GM18499 (cell line): ENCODE results near the gene RBMS2.
"Not testable (repeated sequence)": the region's sequence is repeated elsewhere in the genome, so short reads cannot be mapped to it uniquely, and the experiment has no call there.

Experiments
- ATAC-seq: cut with Tn5 transposase; IDR thresholded peaks from one replicate; pipeline ENCODE4 v1.9.1; 2021; ENCODE audit warnings: moderate number of reproducible peaks; ENCODE audit not compliant: insufficient read depth, unreplicated experiment

The RBMS2 gene

GRCh38 chr12:56574210-56574609 is 52.6 kb downstream of the RBMS2 start:
- no peak for ATAC-seq

- ATAC-seq = not testable (repeated sequence)
Measured at GRCh38 chr12:56577248-56577647, 55.6 kb downstream of the RBMS2 start.

- ATAC-seq = no peak
Measured at GRCh38 chr12:56578983-56579546, 57.4 kb downstream of the RBMS2 start.

GRCh38 chr12:56581418-56582145 is 60.0 kb downstream of the RBMS2 start:
- no peak for ATAC-seq

GRCh38 chr12:56585098-56585497 is 63.5 kb downstream of the RBMS2 start:
- ATAC-seq = no peak

GRCh38 chr12:56589783-56590182 is 68.2 kb downstream of the RBMS2 start:
- ATAC-seq = no peak

- no peak for ATAC-seq
Measured at GRCh38 chr12:56590237-56590830, 68.7 kb downstream of the RBMS2 start.

GRCh38 chr12:56591126-56591525 is 69.5 kb downstream of the RBMS2 start:
- ATAC-seq = no peak

GRCh38 chr12:56591961-56592360 is 70.3 kb downstream of the RBMS2 start:
- no peak for ATAC-seq

GRCh38 chr12:56593909-56594621 is 72.4 kb downstream of the RBMS2 start:
- ATAC-seq = no peak

- no peak for ATAC-seq
Measured at GRCh38 chr12:56596815-56597214, 75.2 kb downstream of the RBMS2 start.

GRCh38 chr12:56599041-56599440 is 77.4 kb downstream of the RBMS2 start:
- ATAC-seq = no peak

- no peak for ATAC-seq
Measured at GRCh38 chr12:56599797-56600196, 78.2 kb downstream of the RBMS2 start.

- ATAC-seq = no peak
Measured at GRCh38 chr12:56600753-56601152, 79.1 kb downstream of the RBMS2 start.

GRCh38 chr12:56601503-56601902 is 79.9 kb downstream of the RBMS2 start:
- no peak for ATAC-seq

- ATAC-seq = no peak
Measured at GRCh38 chr12:56602239-56602638, 80.6 kb downstream of the RBMS2 start.

- no peak for ATAC-seq
Measured at GRCh38 chr12:56604355-56604754, 82.7 kb downstream of the RBMS2 start.

GRCh38 chr12:56614627-56615026 is 93.0 kb downstream of the RBMS2 start:
- no peak for ATAC-seq

GRCh38 chr12:56616244-56616643 is 94.6 kb downstream of the RBMS2 start:
- no peak for ATAC-seq

- ATAC-seq = no peak
Measured at GRCh38 chr12:56616925-56617324, 95.3 kb downstream of the RBMS2 start.

- ATAC-seq = no peak
Measured at GRCh38 chr12:56622535-56622934, 100.9 kb downstream of the RBMS2 start.
